ENCODE data around the gene PHF12. TPM values are rescaled to one million over a fixed set of nuclear protein-coding genes. Genes with fewer than 3 reads are reported as not detected.

PHF12 gene
- total RNA-seq, 2 experiments from 2014 or later: 47.4 to 48.5 TPM

GRCh38 chr17:28958820-28959455 is 7.6 kb upstream of the PHF12 start:
- ChIA-PET CTCF (interaction anchor here (2.6 to 7.3 kb wide), 2 partner anchors 158 kb away, joined by 11 to 85 read pairs; no protein-coding TSS in a partner anchor), POLR2A (no interaction called here)

- ChIA-PET CTCF (interaction anchor here (1.5 to 2.6 kb wide), 2 partner anchors 159 to 162 kb away, joined by 4 to 11 read pairs; no protein-coding TSS in a partner anchor), POLR2A (no interaction called here)
Observed at GRCh38 chr17:28957992-28958355, 6.7 kb upstream of the PHF12 start.

- CTCF ChIA-PET: interaction anchor here (0.6 to 2.6 kb wide), 5 partner anchors 10 to 231 kb away, joined by 3 to 11 read pairs (median 3); no protein-coding TSS in a partner anchor
Observed at GRCh38 chr17:28957277-28957991, 6.1 kb upstream of the PHF12 start.

GRCh38 chr17:28956861-28957260 is 5.5 kb upstream of the PHF12 start:
- CTCF ChIA-PET: interaction anchor here (0.6 to 2.6 kb wide), 6 partner anchors 9 to 230 kb away, joined by 3 to 11 read pairs (median 3); no protein-coding TSS in a partner anchor
- POLR2A ChIA-PET: no interaction called here

More at GRCh38 chr17:28957277-28957991, 6.1 kb upstream of the PHF12 start:
- POLR2A ChIA-PET: no interaction called here

- POLR2A ChIA-PET: no interaction called here
- CTCF ChIA-PET: interaction anchor here (1.1 kb wide), 1 partner anchor 10 kb away, joined by 3 read pairs; no protein-coding TSS in a partner anchor
Observed at GRCh38 chr17:28956112-28956511, 4.8 kb upstream of the PHF12 start.

GRCh38 chr17:28955408-28955807 is 4.1 kb upstream of the PHF12 start:
- ChIA-PET POLR2A (no interaction called here), CTCF (interaction anchor here (0.8 kb wide), 1 partner anchor 162 kb away, joined by 3 read pairs; no protein-coding TSS in a partner anchor)

- CTCF ChIA-PET: interaction anchor here (0.8 to 2.2 kb wide), 2 partner anchors 11 to 162 kb away, joined by 3 to 10 read pairs; no protein-coding TSS in a partner anchor
Observed at GRCh38 chr17:28954886-28955285, 3.6 kb upstream of the PHF12 start.

GRCh38 chr17:28953444-28954118 is 2.3 kb upstream of the PHF12 start:
- ChIA-PET CTCF (interaction anchor here (0.5 to 6.2 kb wide), 22 partner anchors 8 to 283 kb away, joined by 3 to 53 read pairs (median 4); partner anchors contain the start of genes FAM222B, NEK8 and TLCD1), POLR2A (interaction anchor here (0.6 kb wide), 1 partner anchor 225 kb away, joined by 3 read pairs; no protein-coding TSS in a partner anchor)

More at GRCh38 chr17:28954886-28955285, 3.6 kb upstream of the PHF12 start:
- POLR2A ChIA-PET: no interaction called here

- ChIA-PET CTCF (interaction anchor here (0.7 to 6.2 kb wide), 16 partner anchors 13 to 224 kb away, joined by 3 to 53 read pairs (median 5); partner anchors contain the start of genes FLOT2, NEK8 and TLCD1), POLR2A (interaction anchor here (0.5 to 1.2 kb wide), 8 partner anchors 11 to 353 kb away, joined by 3 to 12 read pairs (median 4); partner anchors contain the start of genes PROCA1 and RPL23A)
Observed at GRCh38 chr17:28951991-28952975, 965 bp upstream of the PHF12 start.

GRCh38 chr17:28950752-28951427 is 428 bp downstream of the PHF12 start:
- CTCF ChIA-PET: interaction anchor here (0.6 to 6.2 kb wide), 7 partner anchors 30 to 356 kb away, joined by 3 to 53 read pairs (median 5); partner anchors contain the start of genes FLOT2, NEK8 and TLCD1
- POLR2A ChIA-PET: interaction anchor here (1.0 to 2.6 kb wide), 7 partner anchors 24 to 231 kb away, joined by 3 to 12 read pairs (median 4); partner anchors contain the start of genes RPL23A and TLCD1

- ChIA-PET POLR2A (interaction anchor here (1.0 to 2.6 kb wide), 5 partner anchors 10 to 231 kb away, joined by 3 to 8 read pairs (median 4); partner anchors contain the start of genes RPL23A and TLCD1), CTCF (interaction anchor here (0.6 to 6.2 kb wide), 16 partner anchors 11 to 355 kb away, joined by 3 to 53 read pairs (median 4); partner anchors contain the start of genes FLOT2, NEK8 and TLCD1)
Observed at GRCh38 chr17:28950017-28950751, 1.1 kb downstream of the PHF12 start.

GRCh38 chr17:28949185-28950016 is 1.9 kb downstream of the PHF12 start:
- POLR2A ChIA-PET: interaction anchor here (0.7 to 2.6 kb wide), 7 partner anchors 10 to 230 kb away, joined by 3 to 8 read pairs (median 4); partner anchors contain the start of genes RPL23A and TLCD1
- CTCF ChIA-PET: interaction anchor here (0.6 to 6.2 kb wide), 19 partner anchors 8 to 230 kb away, joined by 3 to 53 read pairs (median 3); partner anchors contain the start of genes FLOT2, NEK8 and TLCD1

- POLR2A ChIA-PET: interaction anchor here (1.4 to 2.6 kb wide), 3 partner anchors 9 to 22 kb away, joined by 3 to 8 read pairs (median 4); no protein-coding TSS in a partner anchor
Observed at GRCh38 chr17:28948873-28949184, 2.5 kb downstream of the PHF12 start.

GRCh38 chr17:28948342-28948741 is 3.0 kb downstream of the PHF12 start:
- ChIA-PET POLR2A (interaction anchor here (1.4 to 2.6 kb wide), 3 partner anchors 9 to 21 kb away, joined by 3 to 8 read pairs (median 4); no protein-coding TSS in a partner anchor), CTCF (interaction anchor here (1.2 to 6.2 kb wide), 4 partner anchors 19 to 220 kb away, joined by 3 to 53 read pairs (median 5); partner anchors contain the start of genes FLOT2, NEK8 and TLCD1)

More at GRCh38 chr17:28948873-28949184, 2.5 kb downstream of the PHF12 start:
- CTCF ChIA-PET: interaction anchor here (0.7 to 6.2 kb wide), 11 partner anchors 8 to 230 kb away, joined by 3 to 53 read pairs (median 3); partner anchors contain the start of genes FLOT2, NEK8 and TLCD1

- CTCF ChIA-PET: interaction anchor here (2.2 to 6.2 kb wide), 2 partner anchors 19 to 220 kb away, joined by 7 to 53 read pairs; partner anchors contain the start of genes NEK8 and TLCD1
- POLR2A ChIA-PET: no interaction called here
Observed at GRCh38 chr17:28947639-28948038, 3.7 kb downstream of the PHF12 start.
